Caco-2 (cell line): ENCODE measurements around the gene WFDC10A. TPM values are rescaled to one million over a fixed set of nuclear protein-coding genes. Genes with fewer than 3 reads are reported as not detected.
"Not testable (repeated sequence)": the region's sequence is repeated elsewhere in the genome, so short reads cannot be mapped to it uniquely, and the experiment has no call there.

Experiments
- BruUV-seq: library from RNA; stranded (reverse); fragments of 400-500 nt; replicated peaks from 2 replicates; lab custom pipeline; 2021; lab: Mats Ljungman, UMichigan
- CTCF ChIA-PET: fragments of 300-600 bp; sonication (Branson Sonifier 250); formaldehyde crosslinking; loops from one replicate; lab custom pipeline; 2022; ENCODE audit warnings: antibody characterized with exemption; lab: Charles Lee
- POLR2A ChIA-PET: fragments of 300-600 bp; sonication (Branson Sonifier 250); formaldehyde crosslinking; loops from one replicate; lab custom pipeline; 2022; ENCODE audit warnings: antibody characterized with exemption; lab: Charles Lee
- DNase-seq, 2 experiments: peaks; one replicate each; pipeline versions ENCODE4 v3.0.0 to v3.0.0-alpha.2; 2020 to 2022
- H3K27me3 ChIP-seq: replicated peaks from 2 replicates; pipeline ENCODE4 v1.6.0; 2011; ENCODE audit warnings: low read length; ENCODE audit not compliant: control insufficient read depth, insufficient read depth
- H3K36me3 ChIP-seq: 2 replicates; pipeline ENCODE4 v1.5.1; 2011; ENCODE audit warnings: low read length; ENCODE audit not compliant: control insufficient read depth, insufficient read depth
- H3K4me1 ChIP-seq: fragments of 250-450 bp; sonication (Bioruptor Pico); 2 replicates; pipeline ENCODE4 v1.5.1; 2020; ENCODE audit warnings: mild to moderate bottlenecking
- H3K4me3 ChIP-seq: 2 replicates; pipeline ENCODE4 v1.5.1; 2011; ENCODE audit warnings: low read depth, mild to moderate bottlenecking, control low read depth, low read length
- H3K9me3 ChIP-seq: fragments of 250-450 bp; sonication (Bioruptor Pico); 2 replicates; pipeline ENCODE4 v1.5.1; 2020; ENCODE audit warnings: mild to moderate bottlenecking, moderate library complexity
- H3K27ac Mint-ChIP-seq: one replicate; pipeline ENCODE4 v1.8.0; 2022; ENCODE audit warnings: mixed read lengths; ENCODE audit not compliant: unreplicated experiment
- H3K27me3 Mint-ChIP-seq: one replicate; pipeline ENCODE4 v1.8.0; 2022; ENCODE audit warnings: mixed read lengths; ENCODE audit not compliant: insufficient read depth, unreplicated experiment
- H3K36me3 Mint-ChIP-seq: one replicate; pipeline ENCODE4 v1.8.0; 2022; ENCODE audit warnings: mild to moderate bottlenecking, mixed read lengths; ENCODE audit not compliant: insufficient read depth, unreplicated experiment
- H3K4me1 Mint-ChIP-seq: one replicate; pipeline ENCODE4 v1.8.0; 2022; ENCODE audit warnings: low read depth, mixed read lengths; ENCODE audit not compliant: unreplicated experiment
- H3K4me3 Mint-ChIP-seq: one replicate; pipeline ENCODE4 v1.8.0; 2022; ENCODE audit warnings: mild to moderate bottlenecking, moderate library complexity, mixed read lengths; ENCODE audit not compliant: unreplicated experiment
- H3K9me3 Mint-ChIP-seq: one replicate; pipeline ENCODE4 v1.8.0; 2022; ENCODE audit warnings: mixed read lengths; ENCODE audit not compliant: unreplicated experiment
- CTCF ChIP-seq, 2 experiments: fragments of 200-600 bp in 1 of 2; IDR thresholded peaks; 1 replicate in 1 of 2; 2 replicates in 1 of 2; pipeline versions ENCODE4 v1.5.1 to v1.8.0; 2011 to 2022; ENCODE audit warnings: antibody characterized with exemption in 1 of 2, control low read depth in 1 of 2, inconsistent platforms in 1 of 2, low read depth in 1 of 2, low read length in 1 of 2, mild to moderate bottlenecking in 1 of 2, moderate library complexity in 1 of 2; ENCODE audit not compliant: insufficient read depth in 1 of 2, severe bottlenecking in 1 of 2, unreplicated experiment in 1 of 2
- intact Hi-C: fragments of 100-400 bp; cut with micrococcal nuclease; formaldehyde crosslinking; loops from one replicate; pipeline ENCODE4 v1.10.0; 2022; ENCODE audit not compliant: unreplicated experiment
- total RNA-seq: library from RNA; stranded (reverse); gene quantifications from 2 replicates; pipeline ENCODE4 v1.2.3, GENCODE V29; 2022

The WFDC10A gene
- total RNA-seq, 1 experiment from 2014 or later = not detected

DNA sequence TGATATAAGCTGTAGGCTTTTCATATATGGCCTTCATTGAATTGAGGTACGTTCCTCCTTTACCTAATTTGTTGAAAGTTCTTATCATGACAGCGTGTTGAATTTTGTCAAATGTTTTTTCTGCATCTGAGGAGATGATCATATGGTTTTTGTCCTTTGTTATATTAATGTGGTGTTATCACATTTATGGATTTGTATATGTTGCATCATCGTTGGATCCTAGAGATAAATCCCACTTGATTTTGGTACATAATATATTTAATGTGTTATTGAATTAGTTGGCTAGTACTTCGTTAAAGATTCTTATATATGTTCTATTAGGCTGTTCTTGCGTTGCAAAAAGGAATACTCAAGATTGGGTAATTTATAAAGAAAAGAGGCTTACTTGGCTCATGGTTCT is 10.1 kb downstream of the WFDC10A start:
- H3K27me3 ChIP-seq = 0 out of 2 replicates have a peak, but pooled peaks cover 1% of the 10 kb centered on the region
- no peaks in the 10 kb centered on the region for H3K36me3 ChIP-seq
- TF ChIP-seq CTCF (IDR thresholded peaks at IDR 0.05; ENCODE audit: insufficient read depth in 1 of 2, low read depth in 1 of 2, low read length in 1 of 2, severe bottlenecking in 1 of 2, unreplicated experiment in 1 of 2) = no peak
- H3K4me3 ChIP-seq = no peak overlapping the region
- POLR2A ChIA-PET = no interaction called here
- Mint-ChIP-seq H3K4me3 (no peak overlapping the region), H3K36me3 (no peaks in the 10 kb centered on the region), H3K27ac (no peak overlapping the region), H3K27me3 (peaks cover 19% of the 10 kb centered on the region), H3K4me1 (no peaks in the 10 kb centered on the region), H3K9me3 (no peaks in the 10 kb centered on the region)
- BruUV-seq = no TSS peak
- peaks cover 1% of the 10 kb centered on the region for H3K9me3 ChIP-seq
- intact Hi-C loops = no loop called here
- CTCF ChIA-PET = no interaction called here
- H3K4me1 ChIP-seq = no peaks in the 10 kb centered on the region
- DNase-seq = no peak

DNA sequence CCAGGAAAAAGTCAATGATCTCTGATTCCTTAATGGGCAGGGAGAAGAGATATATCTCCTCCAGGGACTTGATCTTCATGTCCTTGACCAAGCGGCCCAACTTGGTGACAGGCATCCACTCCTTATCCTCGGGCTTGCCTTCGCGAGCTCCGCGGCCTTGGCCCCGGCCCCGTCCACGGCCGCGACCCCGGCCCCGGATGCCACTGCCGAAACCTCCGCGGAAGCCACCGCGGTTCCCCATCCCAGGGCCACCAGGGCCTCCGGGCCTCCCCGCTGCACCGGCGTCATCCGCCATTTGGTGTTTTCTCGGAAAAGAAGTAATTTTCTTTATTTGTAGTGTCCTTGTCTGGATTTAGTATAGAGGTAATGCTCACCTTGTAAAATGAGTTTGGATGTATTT is 11.5 kb downstream of the WFDC10A start:
- H3K4me1 ChIP-seq, H3K4me1 Mint-ChIP-seq, H3K4me3 ChIP-seq, H3K4me3 Mint-ChIP-seq, H3K27ac Mint-ChIP-seq, BruUV-seq, H3K36me3 ChIP-seq, H3K27me3 ChIP-seq, H3K36me3 Mint-ChIP-seq, POLR2A ChIA-PET, H3K9me3 Mint-ChIP-seq, H3K9me3 ChIP-seq, DNase-seq, CTCF ChIA-PET, intact Hi-C loops: not testable (repeated sequence)
- peaks cover 19% of the 10 kb centered on the region for H3K27me3 Mint-ChIP-seq

GRCh38 chr20:45645869-45646268 is 16.3 kb downstream of the WFDC10A start:
- peaks cover 19% of the 10 kb centered on the region for H3K4me1 ChIP-seq
- POLR2A ChIA-PET, H3K36me3 Mint-ChIP-seq, intact Hi-C loops, H3K4me3 ChIP-seq, BruUV-seq, H3K36me3 ChIP-seq, H3K27me3 ChIP-seq, DNase-seq, H3K27me3 Mint-ChIP-seq, H3K9me3 Mint-ChIP-seq, H3K9me3 ChIP-seq, CTCF ChIA-PET, H3K4me3 Mint-ChIP-seq, H3K27ac Mint-ChIP-seq: not testable (repeated sequence)
- peaks cover 17% of the 10 kb centered on the region for H3K4me1 Mint-ChIP-seq

- H3K27ac Mint-ChIP-seq = no peak overlapping the region
- ChIA-PET POLR2A (no interaction called here), CTCF (no interaction called here)
- no peaks in the 10 kb centered on the region for H3K9me3 Mint-ChIP-seq
- H3K36me3 Mint-ChIP-seq = no peaks in the 10 kb centered on the region
- H3K4me1 Mint-ChIP-seq = peaks cover 17% of the 10 kb centered on the region
- no peak for TF ChIP-seq CTCF (IDR thresholded peaks at IDR 0.05; ENCODE audit: insufficient read depth in 1 of 2, low read depth in 1 of 2, low read length in 1 of 2, severe bottlenecking in 1 of 2, unreplicated experiment in 1 of 2)
- no TSS peak for BruUV-seq
- H3K27me3 ChIP-seq = no peaks in the 10 kb centered on the region
- H3K4me3 Mint-ChIP-seq = no peak overlapping the region
- no peak for DNase-seq
- H3K4me1 ChIP-seq = peaks cover 19% of the 10 kb centered on the region
- H3K27me3 Mint-ChIP-seq = peaks cover 7% of the 10 kb centered on the region
- H3K9me3 ChIP-seq = peaks cover 8% of the 10 kb centered on the region
- intact Hi-C loops = no loop called here
- no peak overlapping the region for H3K4me3 ChIP-seq
- no peaks in the 10 kb centered on the region for H3K36me3 ChIP-seq
These were observed 17.3 kb downstream of the WFDC10A start for GRCh38 chr20:45646875-45647274.
